ENCODE data around the gene SKA3.

GRCh38 chr13:21120191-21120590 is 56.2 kb downstream of the SKA3 start:
- no peak for TF ChIP-seq CTCF (IDR thresholded peaks at IDR 0.05)
- no peak for TF ChIP-seq POLR2AphosphoS5 (IDR thresholded peaks at IDR 0.05)
- TF ChIP-seq EP300 (IDR thresholded peaks at IDR 0.05; ENCODE audit: low read depth), result no peak

Data from transverse colon (tissue), 4 donors.